ENCODE data around the gene DCLK2.

- no peak for TF ChIP-seq POLR2A (IDR thresholded peaks at IDR 0.05)
- TF ChIP-seq, protein P1, sequence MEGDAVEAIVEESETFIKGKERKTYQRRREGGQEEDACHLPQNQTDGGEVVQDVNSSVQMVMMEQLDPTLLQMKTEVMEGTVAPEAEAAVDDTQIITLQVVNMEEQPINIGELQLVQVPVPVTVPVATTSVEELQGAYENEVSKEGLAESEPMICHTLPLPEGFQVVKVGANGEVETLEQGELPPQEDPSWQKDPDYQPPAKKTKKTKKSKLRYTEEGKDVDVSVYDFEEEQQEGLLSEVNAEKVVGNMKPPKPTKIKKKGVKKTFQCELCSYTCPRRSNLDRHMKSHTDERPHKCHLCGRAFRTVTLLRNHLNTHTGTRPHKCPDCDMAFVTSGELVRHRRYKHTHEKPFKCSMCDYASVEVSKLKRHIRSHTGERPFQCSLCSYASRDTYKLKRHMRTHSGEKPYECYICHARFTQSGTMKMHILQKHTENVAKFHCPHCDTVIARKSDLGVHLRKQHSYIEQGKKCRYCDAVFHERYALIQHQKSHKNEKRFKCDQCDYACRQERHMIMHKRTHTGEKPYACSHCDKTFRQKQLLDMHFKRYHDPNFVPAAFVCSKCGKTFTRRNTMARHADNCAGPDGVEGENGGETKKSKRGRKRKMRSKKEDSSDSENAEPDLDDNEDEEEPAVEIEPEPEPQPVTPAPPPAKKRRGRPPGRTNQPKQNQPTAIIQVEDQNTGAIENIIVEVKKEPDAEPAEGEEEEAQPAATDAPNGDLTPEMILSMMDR (IDR thresholded peaks at IDR 0.05) = no peak
These were observed 33.7 kb upstream of the DCLK2 start for GRCh38 chr4:150044517-150044916.
